ENCODE measurements around the gene PCDHA1.

The PCDHA1 gene

DNA sequence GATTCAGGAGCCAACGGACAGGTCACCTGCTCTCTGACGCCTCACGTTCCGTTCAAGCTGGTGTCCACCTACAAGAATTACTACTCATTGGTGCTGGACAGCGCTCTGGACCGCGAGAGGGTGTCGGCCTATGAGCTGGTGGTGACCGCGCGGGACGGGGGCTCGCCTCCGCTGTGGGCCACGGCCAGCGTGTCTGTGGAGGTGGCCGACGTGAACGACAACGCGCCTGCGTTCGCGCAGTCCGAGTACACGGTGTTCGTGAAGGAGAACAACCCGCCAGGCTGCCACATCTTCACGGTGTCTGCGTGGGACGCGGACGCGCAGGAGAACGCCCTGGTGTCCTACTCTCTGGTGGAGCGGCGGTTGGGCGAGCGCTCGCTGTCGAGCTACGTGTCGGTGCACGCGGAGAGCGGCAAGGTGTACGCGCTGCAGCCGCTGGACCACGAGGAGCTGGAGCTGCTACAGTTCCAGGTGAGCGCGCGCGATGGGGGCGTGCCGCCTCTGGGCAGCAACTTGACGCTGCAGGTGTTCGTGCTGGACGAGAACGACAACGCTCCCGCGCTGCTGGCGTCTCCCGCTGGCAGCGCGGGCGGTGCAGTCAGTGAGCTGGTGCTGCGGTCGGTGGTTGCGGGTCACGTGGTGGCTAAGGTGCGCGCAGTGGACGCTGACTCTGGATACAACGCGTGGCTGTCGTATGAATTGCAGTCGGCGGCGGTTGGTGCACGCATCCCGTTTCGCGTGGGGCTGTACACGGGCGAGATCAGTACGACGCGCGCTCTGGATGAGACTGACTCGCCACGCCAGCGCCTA is 71.4 kb downstream of the PCDHA1 start:
- ATAC-seq, result no peak

DNA sequence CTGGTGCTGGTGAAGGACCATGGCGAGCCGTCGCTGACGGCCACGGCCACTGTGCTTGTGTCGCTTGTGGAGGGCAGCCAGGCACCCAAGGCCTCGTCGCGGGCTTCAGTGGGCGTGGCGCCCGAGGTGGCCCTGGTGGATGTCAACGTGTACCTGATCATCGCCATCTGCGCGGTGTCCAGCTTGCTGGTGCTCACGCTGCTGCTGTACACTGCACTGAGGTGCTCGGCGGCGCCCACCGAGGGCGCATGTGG is 72.0 kb downstream of the PCDHA1 start:
- no peak for TF ChIP-seq OSR1 (CRISPR knock-in tag; IDR thresholded peaks at IDR 0.05)
- no peak for ATAC-seq

More for the DNA sequence above, 71.4 kb downstream of the PCDHA1 start:
- TF ChIP-seq TCF4 (CRISPR knock-in tag; IDR thresholded peaks at IDR 0.05; ENCODE audit: borderline replicate concordance) (no peak), GLIS3 (CRISPR knock-in tag; IDR thresholded peaks at IDR 0.05) (no peak), ZNF70 (CRISPR knock-in tag; IDR thresholded peaks at IDR 0.05) (no peak), TOX (CRISPR knock-in tag; IDR thresholded peaks at IDR 0.05; ENCODE audit: borderline replicate concordance) (no peak)
- TF ChIP-seq, protein P1, sequence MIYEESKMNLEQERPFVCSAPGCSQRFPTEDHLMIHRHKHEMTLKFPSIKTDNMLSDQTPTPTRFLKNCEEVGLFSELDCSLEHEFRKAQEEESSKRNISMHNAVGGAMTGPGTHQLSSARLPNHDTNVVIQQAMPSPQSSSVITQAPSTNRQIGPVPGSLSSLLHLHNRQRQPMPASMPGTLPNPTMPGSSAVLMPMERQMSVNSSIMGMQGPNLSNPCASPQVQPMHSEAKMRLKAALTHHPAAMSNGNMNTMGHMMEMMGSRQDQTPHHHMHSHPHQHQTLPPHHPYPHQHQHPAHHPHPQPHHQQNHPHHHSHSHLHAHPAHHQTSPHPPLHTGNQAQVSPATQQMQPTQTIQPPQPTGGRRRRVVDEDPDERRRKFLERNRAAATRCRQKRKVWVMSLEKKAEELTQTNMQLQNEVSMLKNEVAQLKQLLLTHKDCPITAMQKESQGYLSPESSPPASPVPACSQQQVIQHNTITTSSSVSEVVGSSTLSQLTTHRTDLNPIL (CRISPR knock-in tag; IDR thresholded peaks at IDR 0.05; ENCODE audit: low read depth), result no peak
- TF ChIP-seq, protein P2, sequence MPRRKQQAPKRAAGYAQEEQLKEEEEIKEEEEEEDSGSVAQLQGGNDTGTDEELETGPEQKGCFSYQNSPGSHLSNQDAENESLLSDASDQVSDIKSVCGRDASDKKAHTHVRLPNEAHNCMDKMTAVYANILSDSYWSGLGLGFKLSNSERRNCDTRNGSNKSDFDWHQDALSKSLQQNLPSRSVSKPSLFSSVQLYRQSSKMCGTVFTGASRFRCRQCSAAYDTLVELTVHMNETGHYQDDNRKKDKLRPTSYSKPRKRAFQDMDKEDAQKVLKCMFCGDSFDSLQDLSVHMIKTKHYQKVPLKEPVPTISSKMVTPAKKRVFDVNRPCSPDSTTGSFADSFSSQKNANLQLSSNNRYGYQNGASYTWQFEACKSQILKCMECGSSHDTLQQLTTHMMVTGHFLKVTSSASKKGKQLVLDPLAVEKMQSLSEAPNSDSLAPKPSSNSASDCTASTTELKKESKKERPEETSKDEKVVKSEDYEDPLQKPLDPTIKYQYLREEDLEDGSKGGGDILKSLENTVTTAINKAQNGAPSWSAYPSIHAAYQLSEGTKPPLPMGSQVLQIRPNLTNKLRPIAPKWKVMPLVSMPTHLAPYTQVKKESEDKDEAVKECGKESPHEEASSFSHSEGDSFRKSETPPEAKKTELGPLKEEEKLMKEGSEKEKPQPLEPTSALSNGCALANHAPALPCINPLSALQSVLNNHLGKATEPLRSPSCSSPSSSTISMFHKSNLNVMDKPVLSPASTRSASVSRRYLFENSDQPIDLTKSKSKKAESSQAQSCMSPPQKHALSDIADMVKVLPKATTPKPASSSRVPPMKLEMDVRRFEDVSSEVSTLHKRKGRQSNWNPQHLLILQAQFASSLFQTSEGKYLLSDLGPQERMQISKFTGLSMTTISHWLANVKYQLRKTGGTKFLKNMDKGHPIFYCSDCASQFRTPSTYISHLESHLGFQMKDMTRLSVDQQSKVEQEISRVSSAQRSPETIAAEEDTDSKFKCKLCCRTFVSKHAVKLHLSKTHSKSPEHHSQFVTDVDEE (CRISPR knock-in tag; IDR thresholded peaks at IDR 0.05), result no peak
- TF ChIP-seq, protein P3, sequence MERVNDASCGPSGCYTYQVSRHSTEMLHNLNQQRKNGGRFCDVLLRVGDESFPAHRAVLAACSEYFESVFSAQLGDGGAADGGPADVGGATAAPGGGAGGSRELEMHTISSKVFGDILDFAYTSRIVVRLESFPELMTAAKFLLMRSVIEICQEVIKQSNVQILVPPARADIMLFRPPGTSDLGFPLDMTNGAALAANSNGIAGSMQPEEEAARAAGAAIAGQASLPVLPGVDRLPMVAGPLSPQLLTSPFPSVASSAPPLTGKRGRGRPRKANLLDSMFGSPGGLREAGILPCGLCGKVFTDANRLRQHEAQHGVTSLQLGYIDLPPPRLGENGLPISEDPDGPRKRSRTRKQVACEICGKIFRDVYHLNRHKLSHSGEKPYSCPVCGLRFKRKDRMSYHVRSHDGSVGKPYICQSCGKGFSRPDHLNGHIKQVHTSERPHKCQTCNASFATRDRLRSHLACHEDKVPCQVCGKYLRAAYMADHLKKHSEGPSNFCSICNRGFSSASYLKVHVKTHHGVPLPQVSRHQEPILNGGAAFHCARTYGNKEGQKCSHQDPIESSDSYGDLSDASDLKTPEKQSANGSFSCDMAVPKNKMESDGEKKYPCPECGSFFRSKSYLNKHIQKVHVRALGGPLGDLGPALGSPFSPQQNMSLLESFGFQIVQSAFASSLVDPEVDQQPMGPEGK (CRISPR knock-in tag; IDR thresholded peaks at IDR 0.05; ENCODE audit: borderline replicate concordance), result no peak

DNA sequence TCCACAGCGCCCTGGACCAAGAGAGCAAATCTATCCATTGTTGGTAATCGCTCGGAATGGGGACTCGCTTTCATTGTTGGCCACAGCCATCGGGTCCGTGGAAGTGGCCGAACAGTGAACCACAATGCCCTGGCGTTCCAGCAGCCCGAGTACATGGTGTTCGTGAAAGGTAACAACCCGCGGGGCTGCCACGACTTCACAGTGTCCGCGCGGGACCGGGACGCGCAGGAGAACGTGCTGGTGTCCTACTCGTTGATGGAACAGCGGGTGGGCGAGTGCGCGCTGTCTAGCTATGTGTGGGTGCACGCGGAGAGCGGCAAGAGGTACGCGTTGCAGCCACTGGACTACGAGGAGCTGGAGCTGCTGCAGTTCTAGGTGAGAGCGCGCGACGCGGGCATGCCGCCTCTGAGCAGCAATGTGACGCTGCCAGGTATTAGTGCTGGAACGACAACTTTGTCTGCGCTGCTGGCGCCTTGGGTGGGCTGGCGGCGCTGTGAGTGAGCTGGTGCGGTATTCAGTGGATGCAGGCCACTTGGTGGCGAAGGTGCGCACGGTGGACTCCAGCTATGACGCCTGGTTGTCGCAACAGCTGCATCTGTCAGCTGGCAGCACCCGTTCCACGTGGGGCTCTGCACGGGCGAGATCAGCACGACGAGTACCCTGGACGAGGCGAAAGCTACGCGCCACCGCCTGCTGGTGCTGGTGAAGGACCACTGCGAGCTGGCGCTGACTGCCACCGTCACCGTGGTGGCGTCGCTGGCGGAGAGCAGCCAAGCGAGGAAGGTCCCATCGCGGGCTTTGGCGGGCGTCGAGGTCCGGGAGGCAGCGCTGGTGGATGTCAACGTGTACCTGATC is 76.7 kb downstream of the PCDHA1 start:
- ATAC-seq, result no peak
- TF ChIP-seq SNAI2 (CRISPR knock-in tag; IDR thresholded peaks at IDR 0.05), result no peak
- no peak for TF ChIP-seq CSRNP3 (CRISPR knock-in tag; IDR thresholded peaks at IDR 0.05)
- TF ChIP-seq GLIS3 (CRISPR knock-in tag; IDR thresholded peaks at IDR 0.05), result no peak
- TF ChIP-seq, protein P3 (CRISPR knock-in tag; IDR thresholded peaks at IDR 0.05; ENCODE audit: borderline replicate concordance), result no peak
- no peak for TF ChIP-seq ESRRG (CRISPR knock-in tag; IDR thresholded peaks at IDR 0.05)
- TF ChIP-seq, protein P2 (CRISPR knock-in tag; IDR thresholded peaks at IDR 0.05), result no peak
- TF ChIP-seq ZC3H10 (CRISPR knock-in tag; IDR thresholded peaks at IDR 0.05), result no peak
- TF ChIP-seq ZNF70 (CRISPR knock-in tag; IDR thresholded peaks at IDR 0.05), result no peak

Data from SK-N-SH treated with all-trans-retinoic acid at 6 μM for 48 hours (cell line).